Measurements from ENCODE around the gene FASLG.
"Not testable (repeated sequence)": the region's sequence is repeated elsewhere in the genome, so short reads cannot be mapped to it uniquely, and the experiment has no call there.

FASLG gene

GRCh38 chr1:172658871-172659453, at the start of gene FASLG:
TSS of gene FASLG (plus strand) at chr1:172659103. CDS start at chr1:172659202, 99 bp downstream.
- in situ Hi-C loops (cut with HindIII; ENCODE audit: low sequenced_read_pairs): loop anchor here (5.0 kb wide), 1 partner anchor 72 kb away; no protein-coding TSS in a partner anchor

GRCh38 chr1:172609528-172609927, 49.4 kb upstream of the FASLG start:
- in situ Hi-C loops (cut with HindIII; ENCODE audit: low sequenced_read_pairs): loop anchor here (5.0 kb wide), 1 partner anchor 53 kb away; no protein-coding TSS in a partner anchor

GRCh38 chr1:172612478-172612877, 46.4 kb upstream of the FASLG start:
- in situ Hi-C loops (cut with HindIII; ENCODE audit: low sequenced_read_pairs): no loop called here

GRCh38 chr1:172613294-172613693, 45.6 kb upstream of the FASLG start:
- in situ Hi-C loops (cut with HindIII; ENCODE audit: low sequenced_read_pairs): no loop called here

GRCh38 chr1:172616195-172616594, 42.7 kb upstream of the FASLG start:
- in situ Hi-C loops (cut with HindIII; ENCODE audit: low sequenced_read_pairs): no loop called here

GRCh38 chr1:172616636-172617035, 42.3 kb upstream of the FASLG start:
- in situ Hi-C loops (cut with HindIII; ENCODE audit: low sequenced_read_pairs): no loop called here

- in situ Hi-C loops (cut with HindIII; ENCODE audit: low sequenced_read_pairs): not testable (repeated sequence)
These were observed 38.3 kb upstream of the FASLG start for GRCh38 chr1:172620603-172621002.

GRCh38 chr1:172622541-172622940, 36.4 kb upstream of the FASLG start:
- in situ Hi-C loops (cut with HindIII; ENCODE audit: low sequenced_read_pairs): no loop called here

GRCh38 chr1:172623748-172624147, 35.2 kb upstream of the FASLG start:
- in situ Hi-C loops (cut with HindIII; ENCODE audit: low sequenced_read_pairs): no loop called here

GRCh38 chr1:172626845-172627244, 32.1 kb upstream of the FASLG start:
- in situ Hi-C loops (cut with HindIII; ENCODE audit: low sequenced_read_pairs): no loop called here

GRCh38 chr1:172627702-172628101, 31.2 kb upstream of the FASLG start:
- in situ Hi-C loops (cut with HindIII; ENCODE audit: low sequenced_read_pairs): no loop called here

- in situ Hi-C loops (cut with HindIII; ENCODE audit: low sequenced_read_pairs): no loop called here
These were observed 30.5 kb upstream of the FASLG start for GRCh38 chr1:172628401-172628800.

GRCh38 chr1:172629170-172629569, 29.7 kb upstream of the FASLG start:
- in situ Hi-C loops (cut with HindIII; ENCODE audit: low sequenced_read_pairs): no loop called here

GRCh38 chr1:172629638-172630037, 29.3 kb upstream of the FASLG start:
- in situ Hi-C loops (cut with HindIII; ENCODE audit: low sequenced_read_pairs): no loop called here

- in situ Hi-C loops (cut with HindIII; ENCODE audit: low sequenced_read_pairs): no loop called here
These were observed 28.7 kb upstream of the FASLG start for GRCh38 chr1:172630056-172630818.

- in situ Hi-C loops (cut with HindIII; ENCODE audit: low sequenced_read_pairs): no loop called here
These were observed 28.0 kb upstream of the FASLG start for GRCh38 chr1:172630868-172631267.

GRCh38 chr1:172637522-172637921, 21.4 kb upstream of the FASLG start:
- in situ Hi-C loops (cut with HindIII; ENCODE audit: low sequenced_read_pairs): no loop called here

GRCh38 chr1:172638249-172638648, 20.7 kb upstream of the FASLG start:
- in situ Hi-C loops (cut with HindIII; ENCODE audit: low sequenced_read_pairs): no loop called here

GRCh38 chr1:172638885-172639831, 19.7 kb upstream of the FASLG start:
- in situ Hi-C loops (cut with HindIII; ENCODE audit: low sequenced_read_pairs): no loop called here

- in situ Hi-C loops (cut with HindIII; ENCODE audit: low sequenced_read_pairs): no loop called here
These were observed 18.8 kb upstream of the FASLG start for GRCh38 chr1:172640111-172640510.

GRCh38 chr1:172641492-172641891, 17.4 kb upstream of the FASLG start:
- in situ Hi-C loops (cut with HindIII; ENCODE audit: low sequenced_read_pairs): no loop called here

Measured in endothelial cell of hepatic sinusoid (primary cell).